ENCODE measurements around the gene ADAT3.
"Not testable (repeated sequence)": the region's sequence is repeated elsewhere in the genome, so short reads cannot be mapped to it uniquely, and the experiment has no call there.

Gene ADAT3

GRCh38 chr19:1876496-1877279, 28.5 kb upstream of the ADAT3 start:
- H3K4me1 ChIP-seq (ENCODE audit: control insufficient read depth, insufficient read depth, low read depth, low read length) = peaks cover 22% of the 10 kb centered on the region
- peak overlapping the region; percentile 95 for H4K91ac ChIP-seq (ENCODE audit: low read length)
- H4K8ac ChIP-seq (ENCODE audit: low read length) = peak overlapping the region; percentile 99
- H3K23ac ChIP-seq (ENCODE audit: low read length in 2 of 2) = peak overlapping the region; percentile 49 to 100
- peak overlapping the region; percentile 29 for H2AFZ ChIP-seq (ENCODE audit: low read depth, low read length)
- peaks cover 0 to 45% of the 10 kb centered on the region in 2 experiments for H3K36me3 ChIP-seq (ENCODE audit: control insufficient read depth in 1 of 2, insufficient read depth in 2 of 2, low read depth in 1 of 2, low read length in 2 of 2)
- H3K4ac ChIP-seq (ENCODE audit: low read depth in 1 of 2, low read length in 2 of 2) = peak overlapping the region; percentile 90
- H3K27ac ChIP-seq (ENCODE audit: low read length, poor library complexity, severe bottlenecking) = peak overlapping the region; percentile 8
- H2BK15ac ChIP-seq (ENCODE audit: low read depth, poor library complexity, severe bottlenecking) = peak overlapping the region; percentile 73
- peak overlapping the region; percentile 75 to 98 for H3K4me3 ChIP-seq (ENCODE audit: insufficient read depth in 1 of 2, low read depth in 1 of 2, low read length in 2 of 2)
- not testable (repeated sequence) for H3K9me3 ChIP-seq (ENCODE audit: control insufficient read depth, low read length); H3K27me3 ChIP-seq (ENCODE audit: control insufficient read depth in 1 of 2, insufficient read depth in 1 of 2, low read length in 2 of 2); DNase-seq
- WGBS = 28% methylated on average over 33 of the region's 53 CpGs
- H3K79me1 ChIP-seq (replicated peaks; ENCODE audit: low read length, poor library complexity, severe bottlenecking) = peaks cover 22% of the 10 kb centered on the region
- peak overlapping the region; percentile 79 to 81 for H3K18ac ChIP-seq (ENCODE audit: low read depth in 1 of 2, low read length in 2 of 2)
- H2BK120ac ChIP-seq (ENCODE audit: low read depth, low read length) = peak overlapping the region; percentile 64
- peak overlapping the region; percentile 98 for H3K9ac ChIP-seq (ENCODE audit: low read length)
- peak overlapping the region in 1 of 2 experiments; percentile 73 for H3K14ac ChIP-seq (ENCODE audit: low read length in 2 of 2)
- H3K4me2 ChIP-seq (ENCODE audit: low read length, poor library complexity, severe bottlenecking) = peak overlapping the region; percentile 69
- H2AK5ac ChIP-seq (ENCODE audit: low read length, severe bottlenecking) = peak overlapping the region; percentile 81
- peak overlapping the region; percentile 84 to 96 for H2BK12ac ChIP-seq (ENCODE audit: low read length in 2 of 2)
- H2BK5ac ChIP-seq (ENCODE audit: low read depth, low read length, poor library complexity, severe bottlenecking) = peak overlapping the region; percentile 36

DNA sequence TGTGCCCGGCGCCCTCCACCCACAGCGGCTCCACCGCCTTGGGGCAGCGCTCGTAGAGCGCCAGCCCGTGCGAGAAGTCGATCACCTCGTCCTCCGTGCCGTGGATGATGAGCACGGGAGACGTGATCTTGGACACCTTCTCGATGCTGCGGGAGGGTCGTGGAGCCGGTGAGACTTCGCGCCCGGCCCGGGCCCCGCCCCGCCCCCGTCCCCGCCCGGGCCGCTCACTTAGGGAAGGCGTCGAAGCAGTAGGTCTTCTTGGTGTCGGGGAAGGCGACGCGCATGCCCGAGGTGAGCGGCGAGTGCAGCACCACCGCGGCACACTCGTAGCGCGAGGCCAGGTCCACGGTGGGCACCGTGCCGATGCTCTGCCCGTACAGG, 27.9 kb upstream of the ADAT3 start:
- not testable (repeated sequence) for H3K4ac ChIP-seq (ENCODE audit: low read depth in 1 of 2, low read length in 2 of 2); H3K9ac ChIP-seq (ENCODE audit: low read length); H3K4me2 ChIP-seq (ENCODE audit: low read length, poor library complexity, severe bottlenecking); H3K23ac ChIP-seq (ENCODE audit: low read length in 2 of 2); H3K9me3 ChIP-seq (ENCODE audit: control insufficient read depth, low read length); H2AK5ac ChIP-seq (ENCODE audit: low read length, severe bottlenecking); H2AFZ ChIP-seq (ENCODE audit: low read depth, low read length); H3K14ac ChIP-seq (ENCODE audit: low read length in 2 of 2); H3K27me3 ChIP-seq (ENCODE audit: control insufficient read depth in 1 of 2, insufficient read depth in 1 of 2, low read length in 2 of 2); H2BK5ac ChIP-seq (ENCODE audit: low read depth, low read length, poor library complexity, severe bottlenecking); DNase-seq; H2BK15ac ChIP-seq (ENCODE audit: low read depth, poor library complexity, severe bottlenecking); H3K4me3 ChIP-seq (ENCODE audit: insufficient read depth in 1 of 2, low read depth in 1 of 2, low read length in 2 of 2); H2BK12ac ChIP-seq (ENCODE audit: low read length in 2 of 2); H2BK120ac ChIP-seq (ENCODE audit: low read depth, low read length); H3K18ac ChIP-seq (ENCODE audit: low read depth in 1 of 2, low read length in 2 of 2); H4K8ac ChIP-seq (ENCODE audit: low read length); H4K91ac ChIP-seq (ENCODE audit: low read length); H3K27ac ChIP-seq (ENCODE audit: low read length, poor library complexity, severe bottlenecking)
- H3K79me1 ChIP-seq (replicated peaks; ENCODE audit: low read length, poor library complexity, severe bottlenecking) = peaks cover 23% of the 10 kb centered on the region
- peaks cover 27% of the 10 kb centered on the region for H3K4me1 ChIP-seq (ENCODE audit: control insufficient read depth, insufficient read depth, low read depth, low read length)
- no CpG with 5 or more reads among the region's 47 CpGs for WGBS
- H3K36me3 ChIP-seq (ENCODE audit: control insufficient read depth in 1 of 2, insufficient read depth in 2 of 2, low read depth in 1 of 2, low read length in 2 of 2) = peaks cover 0 to 41% of the 10 kb centered on the region in 2 experiments

DNA sequence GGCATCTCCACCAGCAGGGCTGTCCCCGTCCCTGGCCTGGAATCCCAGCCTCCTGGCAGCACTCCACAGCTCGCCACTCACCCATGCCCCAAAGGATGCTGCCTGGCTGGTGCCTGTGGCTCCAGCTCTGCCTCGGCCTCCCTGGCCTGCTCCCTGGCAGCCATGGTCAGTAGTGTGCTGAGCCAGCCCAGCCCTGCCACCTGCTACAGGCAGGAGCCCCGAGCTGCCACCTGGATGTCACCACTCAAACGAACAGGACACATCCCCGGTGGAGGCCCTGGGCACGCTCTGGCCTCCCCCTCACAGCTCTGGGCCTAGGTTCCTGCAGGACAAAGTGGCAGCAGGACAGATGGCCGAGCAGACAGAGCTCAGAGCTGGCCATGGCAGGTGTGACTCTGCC, 26.6 kb upstream of the ADAT3 start:
- H3K9me3 ChIP-seq (ENCODE audit: control insufficient read depth, low read length); H2BK12ac ChIP-seq (ENCODE audit: low read length in 2 of 2); H3K4me3 ChIP-seq (ENCODE audit: insufficient read depth in 1 of 2, low read depth in 1 of 2, low read length in 2 of 2); H3K4ac ChIP-seq (ENCODE audit: low read depth in 1 of 2, low read length in 2 of 2); H2AK5ac ChIP-seq (ENCODE audit: low read length, severe bottlenecking); H3K23ac ChIP-seq (ENCODE audit: low read length in 2 of 2); DNase-seq; H2BK120ac ChIP-seq (ENCODE audit: low read depth, low read length); H3K9ac ChIP-seq (ENCODE audit: low read length); H4K91ac ChIP-seq (ENCODE audit: low read length); H3K14ac ChIP-seq (ENCODE audit: low read length in 2 of 2); H3K27ac ChIP-seq (ENCODE audit: low read length, poor library complexity, severe bottlenecking); H3K27me3 ChIP-seq (ENCODE audit: control insufficient read depth in 1 of 2, insufficient read depth in 1 of 2, low read length in 2 of 2); H2AFZ ChIP-seq (ENCODE audit: low read depth, low read length); H2BK5ac ChIP-seq (ENCODE audit: low read depth, low read length, poor library complexity, severe bottlenecking); H4K8ac ChIP-seq (ENCODE audit: low read length); H3K4me2 ChIP-seq (ENCODE audit: low read length, poor library complexity, severe bottlenecking); H2BK15ac ChIP-seq (ENCODE audit: low read depth, poor library complexity, severe bottlenecking); H3K18ac ChIP-seq (ENCODE audit: low read depth in 1 of 2, low read length in 2 of 2): not testable (repeated sequence)
- Histone ChIP-seq H3K79me1 (replicated peaks; ENCODE audit: low read length, poor library complexity, severe bottlenecking) (peaks cover 17% of the 10 kb centered on the region), H3K36me3 (ENCODE audit: control insufficient read depth in 1 of 2, insufficient read depth in 2 of 2, low read depth in 1 of 2, low read length in 2 of 2) (peaks cover 0 to 39% of the 10 kb centered on the region in 2 experiments), H3K4me1 (ENCODE audit: control insufficient read depth, insufficient read depth, low read depth, low read length) (peaks cover 29% of the 10 kb centered on the region)
- 86% methylated on average over 7 of the region's 8 CpGs for WGBS

GRCh38 chr19:1879982-1880381, 25.2 kb upstream of the ADAT3 start:
- H3K4me2 ChIP-seq (ENCODE audit: low read length, poor library complexity, severe bottlenecking) = not testable (repeated sequence)
- WGBS = 95% methylated on average over 14 of the region's 17 CpGs
- peaks cover 0 to 38% of the 10 kb centered on the region in 2 experiments for H3K36me3 ChIP-seq (ENCODE audit: control insufficient read depth in 1 of 2, insufficient read depth in 2 of 2, low read depth in 1 of 2, low read length in 2 of 2)

More at GRCh38 chr19:1879982-1880381, 25.2 kb upstream of the ADAT3 start:
- H3K4ac ChIP-seq (ENCODE audit: low read depth in 1 of 2, low read length in 2 of 2); H3K9me3 ChIP-seq (ENCODE audit: control insufficient read depth, low read length); H2AK5ac ChIP-seq (ENCODE audit: low read length, severe bottlenecking); H3K23ac ChIP-seq (ENCODE audit: low read length in 2 of 2); H3K14ac ChIP-seq (ENCODE audit: low read length in 2 of 2); H2BK12ac ChIP-seq (ENCODE audit: low read length in 2 of 2); H2AFZ ChIP-seq (ENCODE audit: low read depth, low read length); H3K18ac ChIP-seq (ENCODE audit: low read depth in 1 of 2, low read length in 2 of 2); H4K8ac ChIP-seq (ENCODE audit: low read length); H3K27ac ChIP-seq (ENCODE audit: low read length, poor library complexity, severe bottlenecking); H3K9ac ChIP-seq (ENCODE audit: low read length); H4K91ac ChIP-seq (ENCODE audit: low read length); H2BK5ac ChIP-seq (ENCODE audit: low read depth, low read length, poor library complexity, severe bottlenecking); H3K27me3 ChIP-seq (ENCODE audit: control insufficient read depth in 1 of 2, insufficient read depth in 1 of 2, low read length in 2 of 2); DNase-seq; H2BK15ac ChIP-seq (ENCODE audit: low read depth, poor library complexity, severe bottlenecking); H2BK120ac ChIP-seq (ENCODE audit: low read depth, low read length): not testable (repeated sequence)
- H3K79me1 ChIP-seq (replicated peaks; ENCODE audit: low read length, poor library complexity, severe bottlenecking) = peaks cover 14% of the 10 kb centered on the region
- peaks cover 34% of the 10 kb centered on the region for H3K4me1 ChIP-seq (ENCODE audit: control insufficient read depth, insufficient read depth, low read depth, low read length)
- H3K4me3 ChIP-seq (ENCODE audit: insufficient read depth in 1 of 2, low read depth in 1 of 2, low read length in 2 of 2) = peak overlapping the region in 1 of 2 experiments; percentile 14

Measured in mesenchymal stem cell (in vitro differentiated cells and primary cell).